Stomach (tissue), 9 donors: ENCODE measurements around the gene PDE8B. TPM values are rescaled to one million over a fixed set of nuclear protein-coding genes. Genes with fewer than 3 reads are reported as not detected.

ENCODE experiments used
- DNase-seq, 2 donors: peaks; one replicate each; pipeline versions ENCODE4 v3.0.0 to v3.0.0-alpha.2; 2013 to 2019
- H3K27ac ChIP-seq, 5 donors: fragments of 200-600 bp in 4 of 5; sonication (generic) in 4 of 5; one replicate each; pipeline ENCODE4 v1.5.1; 2013 to 2019; ENCODE audit warnings: mild to moderate bottlenecking in 1 of 5, moderate library complexity in 1 of 5
- H3K27me3 ChIP-seq, 3 donors: fragments of 200-600 bp; sonication (generic); one replicate each; pipeline ENCODE4 v1.5.1; 2017 to 2019; ENCODE audit warnings: mixed run types in 1 of 3
- H3K36me3 ChIP-seq, 4 donors: fragments of 200-600 bp; sonication (generic); 1 replicate in 3 of 4; 2 replicates in 1 of 4; pipeline ENCODE4 v1.5.1; 2016 to 2019
- H3K4me1 ChIP-seq, 4 donors: fragments of 200-600 bp; sonication (generic); one replicate each; pipeline ENCODE4 v1.5.1; 2016 to 2019
- H3K4me3 ChIP-seq, 4 donors: fragments of 200-600 bp; sonication (generic) in 3 of 4; one replicate each; pipeline ENCODE4 v1.5.1; 2016 to 2019; ENCODE audit warnings: mild to moderate bottlenecking in 1 of 4
- H3K9me3 ChIP-seq, 4 donors: fragments of 200-600 bp; sonication (generic); one replicate each; pipeline ENCODE4 v1.5.1; 2016 to 2019
- CTCF ChIP-seq, 7 experiments: fragments of 450-650 bp in 4 of 7; fragments of 200-600 bp in 3 of 7; sonication (generic) in 3 of 7; IDR thresholded peaks; one replicate each; pipeline ENCODE4 v1.5.1; 2016 to 2019; ENCODE audit warnings: antibody characterized with exemption in 7 of 7, control low read depth in 2 of 7, mild to moderate bottlenecking in 1 of 7
- EP300 ChIP-seq: sonication (generic); formaldehyde crosslinking; IDR thresholded peaks from one replicate; pipeline ENCODE4 v1.6.1; 2017; ENCODE audit warnings: antibody characterized with exemption
- POLR2A ChIP-seq, 4 donors: fragments of 450-650 bp; IDR thresholded peaks; one replicate each; pipeline ENCODE4 v1.6.1; 2016; ENCODE audit warnings: antibody characterized with exemption in 4 of 4, control low read depth in 2 of 4, mild to moderate bottlenecking in 1 of 4, moderate library complexity in 1 of 4
- POLR2AphosphoS5 ChIP-seq, 3 donors: sonication (generic); formaldehyde crosslinking; IDR thresholded peaks; one replicate each; pipeline ENCODE4 v1.6.1; 2016; ENCODE audit warnings: antibody characterized with exemption in 3 of 3
- WGBS, 5 donors: extraction: QIAGEN DNeasy Blood & Tissue Kit in 3 of 5; methylation state at CpG; one replicate each; pipeline versions ENCODE4 v1.1.5 to v1.1.7; 2013 to 2018; 5-methylcytosine and 5-hydroxymethylcytosine counted together
- intact Hi-C: fragments of 100-400 bp; cut with DNase I; formaldehyde crosslinking; loops from one replicate; pipeline ENCODE4 v1.15.1; 2023; ENCODE audit warnings: low total_unique reads
- polyA plus RNA-seq, 3 donors: library from polyadenylated mRNA; stranded (reverse); fragments of 200-250 nt; gene quantifications; one replicate each; pipeline ENCODE4 v1.2.3, GENCODE V29; 2013
- total RNA-seq, 5 donors: library from RNA; depleted of rRNA; stranded (reverse); fragments of >200 nt; gene quantifications; one replicate each; pipeline versions ENCODE4 v1.1.0 to v1.2.3, GENCODE V29; 2014 to 2016
- donor health status: healthy with polysubstance abuse.
- donor health status: Bipolar disorder and iron deficiency.
- donor health status: healthy.

Gene PDE8B
- total and polyA plus RNA-seq, 8 donors: 0.56 to 243 (median 3.5) TPM; not detected in 1

GRCh38 chr5:77449981-77450380, 239.5 kb downstream of the PDE8B start:
- Histone ChIP-seq H3K4me1 (no peaks in the 10 kb centered on the region), H3K9me3 (no peaks in the 10 kb centered on the region), H3K36me3 (peaks cover 11 to 50% (median 42%) of the 10 kb centered on the region in 4 donors), H3K4me3 (no peak overlapping the region), H3K27me3 (no peaks in the 10 kb centered on the region), H3K27ac (peak overlapping the region in 2 of 5 donors; percentile 12 to 17)
- WGBS, 5 donors: 30 to 77% (median 64%) methylated on average over 2 of the region's 2 CpGs
- no peak for DNase-seq
- no peak for TF ChIP-seq EP300
- TF ChIP-seq CTCF (IDR thresholded peaks at IDR 0.05): no peak
- TF ChIP-seq POLR2A (IDR thresholded peaks at IDR 0.05): no peak
- TF ChIP-seq POLR2AphosphoS5 (IDR thresholded peaks at IDR 0.05): no peak
- intact Hi-C loops: no loop called here

- TF ChIP-seq POLR2A (IDR thresholded peaks at IDR 0.05) (no peak), CTCF (IDR thresholded peaks at IDR 0.05) (no peak), POLR2AphosphoS5 (IDR thresholded peaks at IDR 0.05) (no peak), EP300 (no peak)
- DNase-seq: no peak
- no peaks in the 10 kb centered on the region for H3K27me3 ChIP-seq
- WGBS, 5 donors: 89 to 100% (median 98%) methylated on average over 1 of the region's 1 CpG
- no peak overlapping the region for H3K27ac ChIP-seq
- no peaks in the 10 kb centered on the region for H3K4me1 ChIP-seq
- no peak overlapping the region for H3K4me3 ChIP-seq
- H3K9me3 ChIP-seq: no peaks in the 10 kb centered on the region
- H3K36me3 ChIP-seq: peaks cover 10 to 40% (median 34%) of the 10 kb centered on the region in 4 donors
- intact Hi-C loops: no loop called here
Observed at GRCh38 chr5:77452351-77452750, 241.9 kb downstream of the PDE8B start.

DNA sequence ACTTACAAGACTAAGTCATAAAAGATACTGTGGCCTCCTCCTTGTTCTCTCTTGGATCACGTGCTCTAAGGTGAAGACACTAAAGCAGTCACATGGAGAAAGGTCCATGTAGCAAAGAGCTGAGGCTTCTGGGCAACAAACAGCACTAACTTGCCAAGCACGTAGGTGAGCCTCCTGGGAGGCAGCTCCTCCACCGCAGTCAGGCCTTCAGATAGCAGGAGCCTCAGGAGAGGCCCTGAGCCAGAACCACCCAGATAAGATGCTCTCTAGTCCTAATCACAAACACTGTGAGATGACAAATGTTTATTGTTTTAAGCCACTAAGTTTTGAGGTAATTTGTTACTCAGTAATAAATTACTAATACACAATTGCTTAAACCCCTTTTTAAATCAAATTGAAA, 243.6 kb downstream of the PDE8B start:
- Histone ChIP-seq H3K4me3 (no peak overlapping the region), H3K4me1 (no peaks in the 10 kb centered on the region), H3K36me3 (peaks cover 0 to 26% (median 16%) of the 10 kb centered on the region in 4 donors), H3K27me3 (no peaks in the 10 kb centered on the region), H3K9me3 (no peaks in the 10 kb centered on the region), H3K27ac (no peak overlapping the region)
- no peak for DNase-seq
- intact Hi-C loops: no loop called here
- WGBS, 5 donors: 93 to 100% (median 96%) methylated on average over 3 of the region's 3 CpGs
- TF ChIP-seq CTCF (IDR thresholded peaks at IDR 0.05) (no peak), EP300 (no peak), POLR2AphosphoS5 (IDR thresholded peaks at IDR 0.05) (no peak), POLR2A (IDR thresholded peaks at IDR 0.05) (no peak)

DNA sequence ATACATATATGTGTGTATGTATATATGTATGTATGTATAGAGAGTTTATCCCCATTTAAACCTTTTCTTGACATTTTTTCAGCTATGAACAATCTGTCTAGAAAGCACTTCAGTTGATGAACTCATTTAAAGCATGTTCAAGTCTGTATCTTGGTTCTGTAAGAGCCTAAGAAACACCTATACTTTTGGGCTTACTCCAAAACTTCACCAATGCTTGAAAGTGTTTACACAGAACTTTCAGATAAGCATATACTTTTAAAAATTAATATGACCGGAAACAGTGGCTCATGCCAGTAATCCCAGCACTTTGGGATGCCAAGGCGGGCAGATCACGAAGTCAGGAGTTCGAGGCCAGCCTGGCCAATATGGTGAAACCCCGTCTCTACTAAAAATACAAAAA, 250.8 kb downstream of the PDE8B start:
- Histone ChIP-seq H3K27ac (no peak overlapping the region), H3K36me3 (peaks cover 0 to 17% (median 4%) of the 10 kb centered on the region in 4 donors), H3K4me1 (peaks cover 0 to 5% (median 0%) of the 10 kb centered on the region in 4 donors), H3K4me3 (no peak overlapping the region), H3K27me3 (no peaks in the 10 kb centered on the region), H3K9me3 (no peaks in the 10 kb centered on the region)
- intact Hi-C loops: no loop called here
- DNase-seq: no peak
- TF ChIP-seq POLR2A (IDR thresholded peaks at IDR 0.05) (no peak), CTCF (IDR thresholded peaks at IDR 0.05) (no peak), POLR2AphosphoS5 (IDR thresholded peaks at IDR 0.05) (no peak), EP300 (no peak)
- 62 to 83% (median 70%) methylated on average over 5 of the region's 5 CpGs for WGBS, 5 donors
